ENCODE data around the gene GGCT.
A peak's percentile ranks its signal among the peaks of the same experiment; 100 is the strongest.

Gene GGCT

GRCh38 chr7:30462179-30462578 is 42.5 kb downstream of the GGCT start:
- peak; percentile 23 to 78 (median 52) for DNase-seq

GRCh38 chr7:30460246-30460633 is 44.4 kb downstream of the GGCT start:
- DNase-seq, result no peak

- peak in 3 of 4 experiments; percentile 37 to 54 (median 49) for DNase-seq
Measured at GRCh38 chr7:30459591-30460245, 44.9 kb downstream of the GGCT start.

- no peak for DNase-seq
Measured at GRCh38 chr7:30458311-30458710, 46.3 kb downstream of the GGCT start.

GRCh38 chr7:30453921-30454320 is 50.7 kb downstream of the GGCT start:
- DNase-seq, result no peak

GRCh38 chr7:30453016-30453415 is 51.6 kb downstream of the GGCT start:
- no peak for DNase-seq

GRCh38 chr7:30452280-30452930 is 52.2 kb downstream of the GGCT start:
- DNase-seq, result no peak

GRCh38 chr7:30451539-30452279 is 52.9 kb downstream of the GGCT start:
- no peak for DNase-seq

GRCh38 chr7:30450983-30451497 is 53.6 kb downstream of the GGCT start:
- no peak for DNase-seq

GRCh38 chr7:30450240-30450982 is 54.2 kb downstream of the GGCT start:
- DNase-seq, result no peak

GRCh38 chr7:30448461-30449189 is 56.0 kb downstream of the GGCT start:
- DNase-seq, result no peak

GRCh38 chr7:30447466-30447865 is 57.2 kb downstream of the GGCT start:
- DNase-seq, result no peak
